Astrocyte (in vitro differentiated cells and primary cell): ENCODE measurements around the gene RGCC. TPM values are rescaled to one million over a fixed set of nuclear protein-coding genes. Genes with fewer than 3 reads are reported as not detected.

Source experiments
- DNase-seq: peaks from one replicate; pipeline ENCODE4 v3.0.0-alpha.2; 2010; ENCODE audit warnings: low read depth
- FAIRE-seq: peaks from 2 replicates; lab custom pipeline; 2011; peaks lifted over from hg19 to GRCh38; lab: Jason Lieb, UNC
- H2AFZ ChIP-seq: 2 replicates; pipeline ENCODE4 v1.6.0; 2012; ENCODE audit warnings: low read depth, low read length, inconsistent platforms
- H3K27ac ChIP-seq: 2 replicates; pipeline ENCODE4 v1.5.1; 2011; ENCODE audit warnings: low read depth, low read length, inconsistent platforms
- H3K27me3 ChIP-seq: 2 replicates; pipeline ENCODE4 v1.6.0; 2011; ENCODE audit warnings: low read length, inconsistent platforms; ENCODE audit not compliant: insufficient read depth
- H3K36me3 ChIP-seq: 2 replicates; pipeline ENCODE4 v1.5.1; 2011; ENCODE audit warnings: low read length, inconsistent platforms; ENCODE audit not compliant: insufficient read depth
- H3K4me1 ChIP-seq: 2 replicates; pipeline ENCODE4 v1.5.1; 2011; ENCODE audit warnings: low read length, inconsistent platforms; ENCODE audit not compliant: insufficient read depth
- H3K4me2 ChIP-seq: 2 replicates; pipeline ENCODE4 v1.6.0; 2012; ENCODE audit warnings: low read length, inconsistent platforms
- H3K4me3 ChIP-seq: 2 replicates; pipeline ENCODE4 v1.5.1; 2011; ENCODE audit warnings: low read depth, mild to moderate bottlenecking, low read length, inconsistent platforms; ENCODE audit not compliant: insufficient read depth
- H3K79me2 ChIP-seq: 2 replicates; pipeline ENCODE4 v1.6.0; 2012; ENCODE audit warnings: mild to moderate bottlenecking, low read length, inconsistent platforms; ENCODE audit not compliant: insufficient read depth
- H3K9ac ChIP-seq: 2 replicates; pipeline ENCODE4 v1.6.0; 2012; ENCODE audit warnings: mild to moderate bottlenecking, low read length, inconsistent platforms
- H3K9me3 ChIP-seq: 2 replicates; pipeline ENCODE4 v1.5.1; 2012; ENCODE audit warnings: low read depth, mild to moderate bottlenecking, low read length, inconsistent platforms; ENCODE audit not compliant: insufficient read depth
- H4K20me1 ChIP-seq: 2 replicates; pipeline ENCODE4 v1.6.0; 2012; ENCODE audit warnings: low read length, inconsistent platforms; ENCODE audit not compliant: insufficient read depth
- H3K27ac Mint-ChIP-seq: one replicate; pipeline ENCODE4 v1.8.0; 2021; ENCODE audit warnings: mild to moderate bottlenecking, mixed read lengths; ENCODE audit not compliant: unreplicated experiment
- H3K27me3 Mint-ChIP-seq: one replicate; pipeline ENCODE4 v1.8.0; 2021; ENCODE audit warnings: low read depth, mixed read lengths; ENCODE audit not compliant: unreplicated experiment
- H3K36me3 Mint-ChIP-seq: one replicate; pipeline ENCODE4 v1.8.0; 2021; ENCODE audit warnings: low read depth, mixed read lengths; ENCODE audit not compliant: unreplicated experiment
- H3K4me1 Mint-ChIP-seq: one replicate; pipeline ENCODE4 v1.8.0; 2021; ENCODE audit warnings: low read depth, mixed read lengths; ENCODE audit not compliant: unreplicated experiment
- H3K4me3 Mint-ChIP-seq: one replicate; pipeline ENCODE4 v1.8.0; 2021; ENCODE audit warnings: mild to moderate bottlenecking, moderate library complexity, mixed read lengths; ENCODE audit not compliant: unreplicated experiment
- H3K9me3 Mint-ChIP-seq: one replicate; pipeline ENCODE4 v1.8.0; 2021; ENCODE audit warnings: mild to moderate bottlenecking, mixed read lengths; ENCODE audit not compliant: unreplicated experiment
- CTCF ChIP-seq: IDR thresholded peaks from 2 replicates; pipeline ENCODE4 v1.5.1; 2011; ENCODE audit warnings: low read depth, mild to moderate bottlenecking, inconsistent platforms, low read length, moderate library complexity; ENCODE audit not compliant: insufficient read depth
- EZH2 ChIP-seq: IDR thresholded peaks from 2 replicates; pipeline ENCODE4 v1.6.1; 2012; ENCODE audit warnings: mild to moderate bottlenecking, low read length, inconsistent platforms; ENCODE audit not compliant: insufficient read depth
- total RNA-seq: library from RNA; stranded (reverse); gene quantifications from 2 replicates; pipeline ENCODE4 v1.2.1, GENCODE V29; 2021

Gene RGCC
- total RNA-seq, 1 donor from 2014 or later, result 1.2 TPM

DNA sequence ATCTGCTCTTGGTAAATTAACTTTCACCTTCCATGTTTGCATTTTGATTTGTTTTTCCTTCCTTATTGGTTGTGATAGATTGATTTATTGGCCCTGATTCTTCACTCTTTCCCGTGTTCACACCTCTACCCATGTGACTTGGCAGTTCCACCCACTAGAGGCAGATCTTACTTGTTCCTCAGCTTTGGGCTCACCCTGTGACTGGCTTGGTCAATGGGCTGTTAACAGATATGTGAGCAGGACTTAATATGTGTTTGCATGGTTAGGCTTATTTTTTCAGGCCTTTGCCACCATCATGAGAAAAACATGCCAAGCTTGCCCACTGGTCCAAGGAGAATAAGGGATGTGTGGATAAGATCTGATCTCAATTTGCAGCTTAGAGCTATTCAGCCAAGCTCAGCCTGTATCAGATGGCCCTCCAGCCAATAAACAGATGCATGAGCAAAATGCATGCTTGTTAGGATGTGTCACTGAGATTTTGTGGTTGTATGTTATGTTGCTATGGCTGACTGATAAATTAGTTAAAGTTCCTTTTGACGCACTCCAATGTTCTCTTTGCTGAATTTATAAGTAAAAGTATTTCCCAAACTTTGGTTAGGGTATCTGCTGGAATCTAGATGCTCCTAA is 48.0 kb downstream of the RGCC start:
- Histone ChIP-seq H3K4me1 (peaks cover 8% of the 10 kb centered on the region), H3K27ac (peak overlapping the region; percentile 72), H3K36me3 (no peaks in the 10 kb centered on the region), H2AFZ (no peak overlapping the region), H3K27me3 (no peaks in the 10 kb centered on the region), H3K4me3 (no peak overlapping the region), H3K4me2 (peak overlapping the region; percentile 64), H4K20me1 (no peaks in the 10 kb centered on the region), H3K9me3 (no peaks in the 10 kb centered on the region), H3K79me2 (no peaks in the 10 kb centered on the region), H3K9ac (peak overlapping the region; percentile 52)
- peaks cover 11% of the 10 kb centered on the region for H3K9me3 Mint-ChIP-seq
- FAIRE-seq, result peak; percentile 82
- H3K4me1 Mint-ChIP-seq, result peaks cover 13% of the 10 kb centered on the region
- peak; percentile 98 for DNase-seq
- H3K27ac Mint-ChIP-seq, result peak overlapping the region; percentile 95
- no peaks in the 10 kb centered on the region for H3K27me3 Mint-ChIP-seq
- H3K36me3 Mint-ChIP-seq, result no peaks in the 10 kb centered on the region
- TF ChIP-seq CTCF, result no peak
- TF ChIP-seq EZH2, result no peak
- H3K4me3 Mint-ChIP-seq, result no peak overlapping the region

DNA sequence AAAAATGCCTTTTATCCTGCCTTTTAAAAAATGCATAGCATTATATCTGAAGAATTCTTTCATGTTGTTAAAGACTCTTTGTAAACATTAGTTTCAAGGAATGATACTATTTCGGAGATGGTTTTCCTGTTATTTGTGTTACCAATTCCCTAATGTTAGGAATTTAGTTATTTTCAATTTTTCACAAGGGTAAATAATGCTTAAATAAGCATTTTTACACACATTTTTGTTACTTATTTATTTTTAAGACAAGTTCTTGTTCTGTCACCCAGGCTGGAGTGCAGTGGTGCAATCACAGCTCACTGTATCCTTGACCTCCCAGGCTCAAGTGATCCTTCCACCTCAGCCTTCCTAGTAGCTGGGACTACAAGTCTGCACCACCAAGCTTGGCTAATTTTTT is 49.0 kb downstream of the RGCC start:
- no peaks in the 10 kb centered on the region for H3K36me3 Mint-ChIP-seq
- FAIRE-seq, result peak; percentile 17
- Histone ChIP-seq H3K9ac (no peak overlapping the region), H3K36me3 (no peaks in the 10 kb centered on the region), H3K4me2 (no peak overlapping the region), H3K79me2 (no peaks in the 10 kb centered on the region), H3K27me3 (no peaks in the 10 kb centered on the region), H3K27ac (no peak overlapping the region), H3K4me1 (peaks cover 8% of the 10 kb centered on the region), H2AFZ (no peak overlapping the region), H3K9me3 (no peaks in the 10 kb centered on the region), H4K20me1 (no peaks in the 10 kb centered on the region), H3K4me3 (no peak overlapping the region)
- H3K27me3 Mint-ChIP-seq, result no peaks in the 10 kb centered on the region
- TF ChIP-seq EZH2 (no peak), CTCF (no peak)
- no peak overlapping the region for H3K4me3 Mint-ChIP-seq
- peaks cover 11% of the 10 kb centered on the region for H3K9me3 Mint-ChIP-seq
- DNase-seq, result no peak
- peaks cover 9% of the 10 kb centered on the region for H3K4me1 Mint-ChIP-seq
- no peak overlapping the region for H3K27ac Mint-ChIP-seq

DNA sequence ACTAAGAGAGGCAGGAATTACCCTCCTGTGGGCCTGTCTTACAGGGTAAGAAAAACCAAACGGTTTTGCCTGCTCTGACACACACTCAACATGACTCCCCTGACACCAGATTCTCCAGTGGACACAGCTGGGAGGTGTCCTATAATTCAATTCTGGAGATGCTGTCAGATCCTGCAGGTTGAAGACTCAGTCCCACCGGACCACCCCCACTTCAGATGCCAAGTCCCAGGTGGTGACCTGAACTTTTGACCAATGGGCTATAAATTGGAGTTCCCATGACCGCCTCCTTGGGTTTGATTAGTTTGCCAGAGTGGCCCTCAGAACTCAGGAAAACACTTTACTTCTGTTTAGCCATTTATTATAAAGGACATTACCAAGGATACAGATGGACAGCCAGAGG is 52.6 kb downstream of the RGCC start:
- no peaks in the 10 kb centered on the region for H3K27me3 ChIP-seq
- no peaks in the 10 kb centered on the region for H3K27me3 Mint-ChIP-seq
- H2AFZ ChIP-seq, result no peak overlapping the region
- H3K9me3 ChIP-seq, result no peaks in the 10 kb centered on the region
- H3K36me3 Mint-ChIP-seq, result peaks cover 1% of the 10 kb centered on the region
- H3K27ac Mint-ChIP-seq, result no peak overlapping the region
- H3K4me3 Mint-ChIP-seq, result no peak overlapping the region
- no peak overlapping the region for H3K27ac ChIP-seq
- H3K4me2 ChIP-seq, result no peak overlapping the region
- H3K4me1 Mint-ChIP-seq, result peaks cover 9% of the 10 kb centered on the region
- no peaks in the 10 kb centered on the region for H3K79me2 ChIP-seq
- H3K36me3 ChIP-seq, result no peaks in the 10 kb centered on the region
- DNase-seq, result no peak
- H3K9me3 Mint-ChIP-seq, result peaks cover 11% of the 10 kb centered on the region
- no peak for TF ChIP-seq CTCF
- no peak for TF ChIP-seq EZH2
- peaks cover 8% of the 10 kb centered on the region for H3K4me1 ChIP-seq
- no peak overlapping the region for H3K9ac ChIP-seq
- FAIRE-seq, result no peak
- no peak overlapping the region for H3K4me3 ChIP-seq
- H4K20me1 ChIP-seq, result no peaks in the 10 kb centered on the region
